HEK293 (cell line): ENCODE results near the gene RPTN.

Source experiments
- CTCF ChIA-PET: fragments of 350-600 bp; formaldehyde crosslinking; extraction: SDS; loops from one replicate; lab custom pipeline; 2021; ENCODE audit warnings: antibody characterized with exemption; lab: Yijun Ruan, JAX
- POLR2A ChIA-PET: fragments of 300-600 bp; formaldehyde crosslinking; extraction: SDS; loops from one replicate; lab custom pipeline; 2020; ENCODE audit warnings: antibody characterized with exemption, inconsistent platforms; lab: Yijun Ruan, JAX
- H3K27ac ChIP-seq: fragments of 200-500 bp; sonication (Bioruptor generic); 2 replicates; pipeline ENCODE4 v1.5.1; 2014; ENCODE audit warnings: low read depth, low read length, control low read depth, inconsistent platforms; ENCODE audit errors: extremely low read depth
- H3K36me3 ChIP-seq, 2 experiments: fragments of 200-500 bp in 1 of 2; sonication (Bioruptor generic) in 1 of 2; 1 replicate in 1 of 2; 2 replicates in 1 of 2; pipeline ENCODE4 v1.5.1; 2014 to 2017; ENCODE audit warnings: inconsistent platforms in 2 of 2, low read length in 2 of 2; ENCODE audit not compliant: control insufficient read depth in 2 of 2, insufficient read depth in 1 of 2
- H3K4me1 ChIP-seq: fragments of 200-500 bp; sonication (Bioruptor generic); 2 replicates; pipeline ENCODE4 v1.5.1; 2014; ENCODE audit warnings: mild to moderate bottlenecking, low read length, inconsistent platforms; ENCODE audit not compliant: control insufficient read depth, insufficient read depth
- H3K4me3 ChIP-seq: 2 replicates; pipeline ENCODE4 v1.5.1; 2011; ENCODE audit warnings: low read depth, mild to moderate bottlenecking, control low read depth, low read length, moderate library complexity
- H3K9me3 ChIP-seq: fragments of 200-500 bp; sonication (Bioruptor generic); 2 replicates; pipeline ENCODE4 v1.5.1; 2014; ENCODE audit warnings: low read depth, low read length, inconsistent platforms; ENCODE audit not compliant: control insufficient read depth, insufficient read depth
- BCL11A ChIP-seq: fragments of 450-650 bp; formaldehyde crosslinking; IDR thresholded peaks from 2 replicates; pipeline ENCODE4 v1.5.1; 2016; ENCODE audit warnings: low read depth, missing biosample characterization, missing genetic modification characterization
- HIC1 ChIP-seq: fragments of 450-650 bp; formaldehyde crosslinking; IDR thresholded peaks from 2 replicates; pipeline ENCODE4 v1.5.1; 2016; ENCODE audit warnings: missing biosample characterization, missing genetic modification characterization
- KLF9 ChIP-seq: fragments of 450-650 bp; formaldehyde crosslinking; IDR thresholded peaks from 2 replicates; pipeline ENCODE4 v1.5.1; 2016; ENCODE audit warnings: missing biosample characterization, missing genetic modification characterization, low read depth
- PRDM2 ChIP-seq: fragments of 450-650 bp; formaldehyde crosslinking; IDR thresholded peaks from 2 replicates; pipeline ENCODE4 v1.5.1; 2016; ENCODE audit warnings: missing biosample characterization, missing genetic modification characterization, borderline replicate concordance
- REPIN1 ChIP-seq: fragments of 450-650 bp; formaldehyde crosslinking; IDR thresholded peaks from 2 replicates; pipeline ENCODE4 v1.5.1; 2017; ENCODE audit warnings: missing biosample characterization, missing genetic modification characterization, low read depth
- ZNF10 ChIP-seq: fragments of 450-650 bp; formaldehyde crosslinking; IDR thresholded peaks from 2 replicates; pipeline ENCODE4 v1.5.1; 2017; ENCODE audit warnings: missing biosample characterization, missing genetic modification characterization
- ZNF112 ChIP-seq: fragments of 450-650 bp; formaldehyde crosslinking; IDR thresholded peaks from 2 replicates; pipeline ENCODE4 v1.5.0; 2017; ENCODE audit warnings: missing biosample characterization, missing genetic modification characterization
- ZNF335 ChIP-seq: fragments of 450-650 bp; formaldehyde crosslinking; conservative IDR thresholded peaks from 2 replicates; pipeline ENCODE4 v1.5.1; 2016; ENCODE audit warnings: missing biosample characterization, missing genetic modification characterization
- ZNF362 ChIP-seq: fragments of 450-650 bp; formaldehyde crosslinking; IDR thresholded peaks from 2 replicates; pipeline ENCODE4 v1.5.1; 2016; ENCODE audit warnings: missing biosample characterization, missing genetic modification characterization
- ZNF449 ChIP-seq: fragments of 450-650 bp; formaldehyde crosslinking; IDR thresholded peaks from 2 replicates; pipeline ENCODE4 v1.5.1; 2017; ENCODE audit warnings: missing biosample characterization, mild to moderate bottlenecking, missing genetic modification characterization, moderate library complexity
- ZNF510 ChIP-seq: fragments of 450-650 bp; formaldehyde crosslinking; IDR thresholded peaks from 2 replicates; pipeline ENCODE4 v1.5.1; 2018; ENCODE audit warnings: mild to moderate bottlenecking, missing genetic modification characterization, missing biosample characterization; ENCODE audit not compliant: insufficient replicate concordance
- ZNF580 ChIP-seq: fragments of 450-650 bp; formaldehyde crosslinking; IDR thresholded peaks from 2 replicates; pipeline ENCODE4 v1.5.1; 2016; ENCODE audit warnings: missing biosample characterization, missing genetic modification characterization
- ZNF596 ChIP-seq: fragments of 450-650 bp; IDR thresholded peaks from 2 replicates; pipeline ENCODE4 v1.5.0; 2018; ENCODE audit warnings: missing biosample characterization, mild to moderate bottlenecking, missing genetic modification characterization, moderate library complexity
- ZNF639 ChIP-seq: fragments of 450-650 bp; formaldehyde crosslinking; IDR thresholded peaks from 2 replicates; pipeline ENCODE4 v1.5.1; 2016; ENCODE audit warnings: missing biosample characterization, missing genetic modification characterization
- ZNF645 ChIP-seq: fragments of 450-650 bp; formaldehyde crosslinking; IDR thresholded peaks from 2 replicates; pipeline ENCODE4; 2016; ENCODE audit warnings: missing biosample characterization, missing genetic modification characterization
- ZNF677 ChIP-seq: fragments of 450-650 bp; IDR thresholded peaks from 2 replicates; pipeline ENCODE4 v1.5.0; 2018; ENCODE audit warnings: missing biosample characterization, mild to moderate bottlenecking, missing genetic modification characterization, moderate library complexity
- ZNF791 ChIP-seq: fragments of 450-650 bp; formaldehyde crosslinking; IDR thresholded peaks from 2 replicates; pipeline ENCODE4 v1.5.1; 2016; ENCODE audit warnings: missing biosample characterization, missing genetic modification characterization

The RPTN gene

GRCh38 chr1:152159144-152159543, at the start of gene RPTN:
TSS of gene RPTN (minus strand) at chr1:152159228. CDS start at chr1:152157889, 1,339 bp downstream.
- Histone ChIP-seq H3K4me1 (no peaks in the 10 kb centered on the region), H3K4me3 (no peak within 1 kb of the TSS), H3K27ac (no peak within 1 kb of the TSS), H3K36me3 (no peaks in the 10 kb centered on the region), H3K9me3 (no peaks in the 10 kb centered on the region)
- ChIA-PET CTCF (interaction anchor here (0.8 to 2.1 kb wide), 4 partner anchors 10 to 299 kb away, joined by 3 to 7 read pairs (median 6); no protein-coding TSS in a partner anchor), POLR2A (interaction anchor here (0.6 kb wide), 1 partner anchor 1038 kb away, joined by 3 read pairs; no protein-coding TSS in a partner anchor)
- TF ChIP-seq ZNF645 (tag by site-specific recombination), result no peak
- TF ChIP-seq PRDM2 (tag by site-specific recombination), result no peak
- no peak for TF ChIP-seq KLF9 (tag by site-specific recombination)
- no peak for TF ChIP-seq ZNF639 (tag by site-specific recombination)
- no peak for TF ChIP-seq ZNF510 (tag by site-specific recombination)
- no peak for TF ChIP-seq ZNF362
- TF ChIP-seq ZNF112 (tag by site-specific recombination), result no peak
- no peak for TF ChIP-seq ZNF596 (tag by site-specific recombination)
- no peak for TF ChIP-seq REPIN1 (tag by site-specific recombination)
- TF ChIP-seq BCL11A, result no peak
- TF ChIP-seq ZNF335 (tag by site-specific recombination), result no peak
- no peak for TF ChIP-seq ZNF449 (tag by site-specific recombination)
- no peak for TF ChIP-seq ZNF10 (tag by site-specific recombination)
- no peak for TF ChIP-seq ZNF791 (tag by site-specific recombination)
- TF ChIP-seq ZNF580 (tag by site-specific recombination), result no peak
- TF ChIP-seq HIC1 (tag by site-specific recombination), result no peak
- TF ChIP-seq ZNF677 (tag by site-specific recombination), result no peak
